ENCODE data around the gene C16orf92.

Gene C16orf92

DNA sequence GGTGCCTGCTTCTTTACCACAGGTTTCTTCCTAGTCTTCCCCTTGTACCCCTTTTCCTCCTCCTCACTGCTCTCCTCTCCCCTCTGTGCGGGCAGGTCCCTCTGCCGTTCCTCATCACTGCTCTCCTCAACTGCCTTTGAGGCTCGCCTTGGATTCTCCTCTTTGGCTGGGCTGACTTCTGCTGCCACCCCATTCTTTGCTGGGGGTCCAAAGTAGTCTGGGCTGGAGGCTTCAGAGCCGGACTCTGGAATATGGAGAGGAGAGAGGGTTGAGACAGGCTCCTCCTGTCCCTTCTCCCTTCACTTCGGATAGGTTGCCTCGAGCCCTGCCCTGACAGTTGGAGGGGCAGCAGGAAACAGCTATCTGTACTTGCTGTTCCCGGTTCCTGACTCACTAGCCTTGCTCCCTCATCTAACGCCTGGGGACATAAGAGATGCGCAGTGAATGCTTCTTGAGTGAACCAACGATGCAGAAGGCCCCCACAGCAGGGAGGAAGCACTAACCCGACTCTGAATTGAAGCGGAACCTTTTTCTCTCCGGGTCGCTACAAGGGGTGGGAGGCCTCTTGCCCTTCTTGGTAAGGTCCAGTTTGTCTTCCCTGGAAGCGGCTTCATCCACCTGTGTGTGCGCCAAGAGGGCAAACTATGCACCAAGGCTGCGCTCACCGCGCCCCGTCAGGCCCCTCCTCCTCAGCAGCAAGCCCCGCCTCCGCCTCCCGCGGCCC, 28.2 kb upstream of the C16orf92 start:
- TF ChIP-seq, protein P1, sequence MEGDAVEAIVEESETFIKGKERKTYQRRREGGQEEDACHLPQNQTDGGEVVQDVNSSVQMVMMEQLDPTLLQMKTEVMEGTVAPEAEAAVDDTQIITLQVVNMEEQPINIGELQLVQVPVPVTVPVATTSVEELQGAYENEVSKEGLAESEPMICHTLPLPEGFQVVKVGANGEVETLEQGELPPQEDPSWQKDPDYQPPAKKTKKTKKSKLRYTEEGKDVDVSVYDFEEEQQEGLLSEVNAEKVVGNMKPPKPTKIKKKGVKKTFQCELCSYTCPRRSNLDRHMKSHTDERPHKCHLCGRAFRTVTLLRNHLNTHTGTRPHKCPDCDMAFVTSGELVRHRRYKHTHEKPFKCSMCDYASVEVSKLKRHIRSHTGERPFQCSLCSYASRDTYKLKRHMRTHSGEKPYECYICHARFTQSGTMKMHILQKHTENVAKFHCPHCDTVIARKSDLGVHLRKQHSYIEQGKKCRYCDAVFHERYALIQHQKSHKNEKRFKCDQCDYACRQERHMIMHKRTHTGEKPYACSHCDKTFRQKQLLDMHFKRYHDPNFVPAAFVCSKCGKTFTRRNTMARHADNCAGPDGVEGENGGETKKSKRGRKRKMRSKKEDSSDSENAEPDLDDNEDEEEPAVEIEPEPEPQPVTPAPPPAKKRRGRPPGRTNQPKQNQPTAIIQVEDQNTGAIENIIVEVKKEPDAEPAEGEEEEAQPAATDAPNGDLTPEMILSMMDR (conservative IDR thresholded peaks at IDR 0.05; ENCODE audit: low read depth, low read length), result no peak
- no peak for DNase-seq (ENCODE audit: low read depth)
- peak overlapping the region; percentile 94 for H3K4me3 ChIP-seq (ENCODE audit: low read length)

GRCh38 chr16:29995324-29995910, 27.6 kb upstream of the C16orf92 start, which contains the start of gene HIRIP3:
Gene HIRIP3 (minus strand): TSS chr16:29995617. CDS start chr16:29995605, 12 bp downstream.
- H3K4me3 ChIP-seq (ENCODE audit: low read length), result peak within 1 kb of the TSS; percentile 94
- DNase-seq (ENCODE audit: low read depth), result no peak
- TF ChIP-seq, protein P1 (conservative IDR thresholded peaks at IDR 0.05; ENCODE audit: low read depth, low read length), result no peak

DNA sequence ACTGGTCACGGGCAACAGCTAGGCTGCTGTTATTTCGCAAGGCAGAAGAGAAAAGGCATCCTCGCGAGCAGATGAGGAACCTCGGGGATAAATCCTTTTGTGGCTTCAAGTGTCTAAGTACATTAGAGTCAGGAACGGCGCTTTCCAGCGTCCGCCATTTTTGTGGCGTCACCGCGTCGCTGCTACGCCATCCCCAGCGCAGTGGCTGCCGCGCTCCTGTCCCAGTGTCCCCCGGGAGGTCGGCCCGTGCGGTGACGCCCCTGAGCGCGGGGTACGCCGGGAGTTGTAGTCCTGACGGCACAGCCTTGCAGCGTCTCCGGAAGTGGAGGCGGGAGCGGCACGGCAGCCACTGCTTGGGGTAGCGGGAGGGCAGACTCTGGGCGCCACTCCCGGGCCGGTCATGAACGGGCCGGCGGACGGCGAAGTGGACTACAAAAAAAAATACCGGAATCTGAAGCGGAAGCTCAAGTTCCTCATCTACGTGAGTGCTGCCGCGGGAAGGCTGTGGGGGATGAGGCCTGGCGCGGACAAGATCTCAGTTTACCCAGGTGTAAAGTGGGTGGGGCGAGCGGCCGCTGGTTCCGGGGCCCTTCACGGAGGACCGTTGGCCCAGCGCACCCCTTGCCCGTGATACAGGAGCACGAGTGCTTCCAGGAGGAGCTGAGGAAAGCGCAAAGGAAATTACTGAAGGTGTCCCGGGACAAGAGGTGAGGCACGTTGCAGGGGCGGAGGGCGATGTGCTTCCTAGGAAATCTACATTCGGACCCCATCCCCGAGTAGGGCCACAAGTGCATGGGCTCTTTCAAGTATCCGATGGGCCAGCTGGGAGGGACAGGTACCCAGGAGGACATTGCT, 26.9 kb upstream of the C16orf92 start, which contains the start of gene INO80E:
INO80E (plus strand) TSS at position 331 of the 855 bp plus-strand sequence; CDS start at position 401, 70 bp downstream.
- TF ChIP-seq, protein P1 (conservative IDR thresholded peaks at IDR 0.05; ENCODE audit: low read depth, low read length), result no peak
- H3K4me3 ChIP-seq (ENCODE audit: low read length), result peak within 1 kb of the TSS; percentile 94
- DNase-seq (ENCODE audit: low read depth), result peak; percentile 78

GRCh38 chr16:29996766-29997250, 26.2 kb upstream of the C16orf92 start:
- TF ChIP-seq, protein P1 (conservative IDR thresholded peaks at IDR 0.05; ENCODE audit: low read depth, low read length), result no peak

DNA sequence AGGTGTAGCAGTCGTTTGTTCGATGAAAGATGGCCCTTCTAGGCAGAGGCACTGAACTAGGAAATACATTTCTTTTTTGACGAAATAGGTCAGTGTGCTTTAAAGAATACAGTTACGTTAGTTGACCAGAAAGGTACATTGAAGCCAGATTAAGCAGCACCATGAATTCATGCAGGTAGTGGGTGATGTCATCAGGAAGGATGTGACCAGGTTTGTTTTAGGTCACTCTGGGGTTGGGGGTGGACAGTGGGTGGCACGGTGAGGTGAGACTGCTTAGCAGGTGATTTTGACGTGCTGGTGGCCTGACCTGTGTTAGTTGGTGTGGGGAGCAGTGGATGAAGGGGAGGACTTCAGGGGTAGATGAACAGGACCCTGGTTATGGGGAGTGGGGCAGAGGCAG, 23.4 kb upstream of the C16orf92 start:
- TF ChIP-seq, protein P1 (conservative IDR thresholded peaks at IDR 0.05; ENCODE audit: low read depth, low read length), result no peak

More at GRCh38 chr16:29996766-29997250, 26.2 kb upstream of the C16orf92 start:
- no peak for DNase-seq (ENCODE audit: low read depth)
- peak overlapping the region; percentile 94 for H3K4me3 ChIP-seq (ENCODE audit: low read length)

DNA sequence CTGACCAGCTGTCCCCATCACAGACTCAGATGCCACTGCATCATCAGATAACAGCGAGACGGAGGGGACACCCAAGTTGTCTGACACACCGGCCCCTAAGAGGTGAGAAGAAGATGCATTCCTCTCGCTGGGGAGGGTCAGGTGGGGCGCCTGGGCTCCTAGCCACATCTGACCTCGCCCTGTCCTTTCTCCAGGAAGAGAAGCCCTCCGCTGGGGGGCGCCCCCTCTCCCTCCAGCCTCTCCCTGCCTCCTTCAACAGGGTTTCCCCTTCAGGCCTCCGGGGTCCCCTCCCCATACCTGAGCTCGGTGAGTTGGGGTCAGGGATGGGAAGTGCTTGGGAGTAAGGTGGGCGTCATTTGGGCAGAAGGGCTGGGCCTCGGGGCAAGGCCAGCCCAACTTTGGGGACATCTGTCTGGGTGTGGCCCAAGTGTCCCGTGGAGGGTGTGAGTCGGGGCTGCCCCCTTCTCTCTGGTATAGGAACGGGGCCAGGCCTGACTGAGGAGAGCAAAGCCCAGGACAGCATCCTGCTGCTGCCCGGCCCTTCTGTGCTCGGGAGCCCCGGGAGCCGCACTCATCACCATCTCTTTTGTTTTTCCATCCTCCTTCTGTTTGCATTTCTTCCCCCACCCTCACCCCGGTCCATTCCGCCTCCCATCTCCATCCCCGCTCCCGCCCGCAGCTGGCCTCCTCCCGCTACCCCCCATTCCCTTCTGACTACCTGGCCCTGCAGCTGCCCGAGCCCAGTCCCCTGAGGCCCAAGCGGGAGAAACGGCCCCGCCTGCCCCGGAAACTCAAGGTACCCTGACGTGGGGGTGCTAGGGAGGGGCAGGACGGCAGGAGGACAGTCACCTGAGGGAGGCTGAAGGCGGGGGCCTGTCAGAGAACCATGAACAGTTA, 22.0 kb upstream of the C16orf92 start:
- no peak overlapping the region for H3K4me3 ChIP-seq (ENCODE audit: low read length)
- TF ChIP-seq, protein P1 (conservative IDR thresholded peaks at IDR 0.05; ENCODE audit: low read depth, low read length), result peak; percentile 25
- no peak for DNase-seq (ENCODE audit: low read depth)

More for the DNA sequence above, 23.4 kb upstream of the C16orf92 start:
- no peak overlapping the region for H3K4me3 ChIP-seq (ENCODE audit: low read length)
- DNase-seq (ENCODE audit: low read depth), result no peak
